ENCODE measurements around the gene PSMG3.
"Not testable (repeated sequence)": the region's sequence is repeated elsewhere in the genome, so short reads cannot be mapped to it uniquely, and the experiment has no call there.

The PSMG3 gene

DNA sequence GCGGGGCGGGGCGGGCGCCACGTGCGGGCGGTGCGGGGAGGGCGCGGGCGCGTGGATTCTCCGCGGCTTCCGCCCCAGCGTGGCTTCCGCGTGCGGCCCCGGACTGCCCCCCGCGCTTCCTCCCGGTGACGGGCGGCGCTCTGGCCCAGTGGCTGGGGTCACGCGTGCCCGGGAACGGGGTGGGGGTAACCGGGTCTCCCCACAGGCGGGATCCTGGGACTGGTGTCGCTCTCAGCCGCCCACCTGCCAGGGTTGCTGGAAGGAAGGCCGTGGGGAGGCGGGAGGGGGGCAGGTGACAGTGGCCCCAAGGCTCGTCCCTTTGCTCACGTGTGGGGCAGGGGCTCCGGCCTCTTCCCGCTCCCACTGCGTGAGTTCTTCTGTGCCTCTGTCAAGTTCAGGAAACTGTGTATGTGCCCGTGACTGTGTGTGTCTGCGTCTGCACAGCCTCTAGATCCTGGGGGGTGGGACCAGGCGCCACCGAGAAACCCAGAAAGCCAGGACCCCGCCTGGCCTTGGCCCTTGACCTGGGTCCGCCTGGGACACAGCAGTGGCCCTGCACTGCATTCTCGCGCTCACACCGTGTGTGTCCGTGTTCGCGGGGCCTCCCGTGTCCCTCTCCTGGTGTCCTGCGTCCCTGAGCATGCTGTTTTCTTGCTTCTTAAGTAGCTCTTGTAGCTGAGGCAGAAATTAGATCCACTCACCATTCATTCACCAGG lies 38.4 kb downstream of the PSMG3 start:
- DNase-seq, result no peak

DNA sequence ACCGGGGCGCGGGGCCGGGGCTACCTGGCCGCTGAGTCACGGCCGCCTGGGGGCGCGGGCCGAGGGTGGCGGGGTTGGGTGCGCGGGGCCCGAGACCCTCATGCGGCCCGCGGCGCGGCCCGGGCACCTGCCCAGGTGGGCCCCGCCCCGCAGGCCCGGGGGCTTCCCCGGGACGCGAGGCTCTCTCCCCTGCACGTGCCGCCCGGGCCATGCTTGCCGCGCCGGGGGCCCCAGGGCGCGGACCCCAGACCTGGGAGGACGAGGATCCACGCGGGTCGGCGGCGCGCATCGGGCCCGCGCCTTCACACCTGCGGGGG lies 38.9 kb downstream of the PSMG3 start:
- no peak for DNase-seq

DNA sequence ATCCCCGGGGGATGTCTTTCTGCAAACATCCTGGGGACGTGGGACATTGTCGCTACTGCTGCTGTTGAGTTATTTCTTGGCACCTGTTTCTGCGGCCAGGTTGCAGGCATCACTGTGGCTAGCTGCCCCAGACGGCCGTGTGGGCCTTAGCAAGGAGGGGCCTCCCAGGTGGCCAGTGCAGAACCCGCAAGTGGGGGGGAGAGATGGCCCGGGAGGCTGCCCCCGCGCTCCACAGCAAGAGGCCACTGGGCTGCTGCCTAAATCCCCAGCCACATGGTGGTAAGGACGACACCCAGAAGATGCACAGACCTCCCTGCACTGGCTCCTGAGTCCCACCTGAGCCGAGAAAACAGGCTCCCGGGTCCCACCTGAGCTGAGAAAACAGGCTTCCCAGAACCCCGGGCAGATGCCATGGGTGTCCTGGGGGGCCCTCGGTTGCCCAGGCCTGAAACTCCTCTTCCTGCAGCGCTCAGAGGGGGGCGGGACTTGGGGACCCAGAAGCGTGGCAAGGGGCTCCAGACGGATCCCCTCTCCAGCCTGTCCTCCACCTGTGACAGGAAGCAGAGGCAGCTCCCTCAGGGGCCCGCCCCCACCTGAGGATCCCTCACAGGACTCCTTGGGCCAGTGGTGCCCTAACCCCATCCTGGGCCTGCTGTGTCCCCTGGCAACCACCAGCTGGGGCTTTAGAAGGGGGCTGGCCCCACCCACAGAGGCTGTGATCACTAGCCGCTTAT lies 40.3 kb downstream of the PSMG3 start:
- DNase-seq, result no peak

DNA sequence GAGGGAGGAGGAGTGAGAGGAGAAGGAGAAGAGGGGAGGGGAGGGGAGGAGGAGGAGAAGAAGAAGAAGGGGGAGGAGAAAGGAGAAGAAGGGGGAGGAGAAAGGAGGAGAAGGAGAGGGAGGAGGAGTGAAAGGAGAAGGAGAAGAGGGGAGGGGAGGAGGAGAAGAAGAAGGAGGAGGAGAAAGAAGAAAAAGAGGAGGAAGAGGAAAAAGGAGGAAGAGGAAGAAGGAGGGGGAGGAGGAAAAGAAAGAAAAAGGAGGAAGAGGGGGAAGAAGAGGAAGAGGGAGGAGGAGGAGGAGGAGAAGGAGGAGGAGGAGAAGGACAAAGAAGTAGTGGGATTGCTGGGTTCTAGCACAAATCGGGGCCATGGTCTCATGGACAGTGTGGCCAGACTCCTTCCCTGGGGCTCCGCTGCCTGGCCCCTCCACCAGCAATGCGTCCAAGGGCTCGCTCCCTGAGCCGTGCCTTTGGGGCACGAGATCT lies 43.5 kb downstream of the PSMG3 start:
- DNase-seq, result no peak

DNA sequence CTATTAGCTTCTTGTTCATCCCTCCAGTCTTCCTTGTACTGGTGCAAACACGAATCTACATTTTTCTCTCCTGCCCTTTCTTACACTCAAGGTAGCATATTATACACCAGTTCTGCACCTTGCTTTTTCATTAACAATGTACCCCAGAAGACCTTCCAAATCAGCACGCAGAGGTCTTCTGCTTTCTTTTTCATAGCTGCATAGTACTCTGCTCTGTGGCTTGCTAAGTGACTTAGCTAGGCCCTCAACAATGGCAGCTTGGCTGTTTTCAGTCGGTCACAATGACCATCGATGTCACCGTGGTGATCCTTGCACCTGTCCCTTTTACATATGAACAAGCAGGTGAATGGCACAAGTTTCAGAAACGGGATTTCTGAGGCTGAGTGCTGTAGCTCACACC lies 44.4 kb downstream of the PSMG3 start:
- DNase-seq, result no peak

DNA sequence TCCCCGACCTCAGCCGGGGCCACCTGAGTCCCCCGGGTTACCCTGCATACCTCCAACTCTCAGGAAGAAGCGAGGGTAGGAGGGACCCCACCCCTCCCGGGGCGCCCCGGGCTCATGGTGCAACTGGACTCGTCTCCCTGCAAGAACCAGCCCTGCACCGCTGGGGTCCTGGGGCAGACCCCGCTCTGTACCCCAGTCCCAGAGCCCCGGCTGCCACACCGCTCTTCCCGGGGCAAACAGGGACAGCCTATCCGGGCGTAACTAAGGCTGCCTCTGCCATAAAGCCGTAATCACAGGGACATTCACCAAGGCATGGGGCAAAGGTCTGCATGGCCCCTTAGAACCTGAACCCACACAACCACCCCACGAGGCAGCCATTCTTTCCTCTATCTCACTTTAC lies 46.0 kb downstream of the PSMG3 start:
- DNase-seq, result no peak

DNA sequence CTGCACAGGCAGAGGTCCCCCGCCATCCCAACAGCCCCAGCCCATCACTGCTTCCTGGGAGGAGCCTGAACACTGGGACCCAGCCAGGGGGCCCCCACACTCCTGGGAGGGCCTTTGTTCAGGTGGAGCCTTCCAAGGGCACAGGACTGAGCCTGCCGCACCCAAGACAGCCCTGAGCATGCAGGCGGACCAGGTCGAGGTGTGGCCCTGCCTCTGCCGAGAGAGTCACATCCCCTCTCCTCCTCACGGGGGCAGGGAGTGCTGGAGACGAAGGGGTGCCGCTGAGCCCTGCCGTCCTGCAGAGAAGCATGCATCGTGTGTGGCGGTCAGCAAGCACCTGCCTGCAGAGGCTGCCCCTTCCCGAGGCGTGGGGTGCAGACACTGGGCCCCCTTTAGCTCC lies 46.6 kb downstream of the PSMG3 start:
- DNase-seq, result no peak

DNA sequence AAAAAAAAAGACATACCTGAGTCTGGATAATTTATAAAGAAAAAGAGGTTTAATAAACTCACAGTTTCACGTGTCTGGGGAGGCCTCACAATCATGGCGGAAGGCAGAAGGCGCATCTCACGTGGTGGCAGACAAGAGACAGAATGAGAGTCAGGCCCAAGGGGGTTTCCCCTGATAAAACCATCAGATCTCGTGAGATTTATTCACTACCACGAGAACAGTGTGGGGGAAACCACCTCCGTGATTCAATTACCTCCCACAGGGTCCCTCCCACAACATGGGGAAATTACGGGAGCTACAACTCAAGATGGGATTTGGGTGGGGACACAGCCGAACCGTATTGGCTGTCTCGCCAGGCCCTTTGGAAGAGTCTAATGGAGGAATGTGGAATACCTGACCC lies 48.4 kb downstream of the PSMG3 start:
- DNase-seq, result no peak

DNA sequence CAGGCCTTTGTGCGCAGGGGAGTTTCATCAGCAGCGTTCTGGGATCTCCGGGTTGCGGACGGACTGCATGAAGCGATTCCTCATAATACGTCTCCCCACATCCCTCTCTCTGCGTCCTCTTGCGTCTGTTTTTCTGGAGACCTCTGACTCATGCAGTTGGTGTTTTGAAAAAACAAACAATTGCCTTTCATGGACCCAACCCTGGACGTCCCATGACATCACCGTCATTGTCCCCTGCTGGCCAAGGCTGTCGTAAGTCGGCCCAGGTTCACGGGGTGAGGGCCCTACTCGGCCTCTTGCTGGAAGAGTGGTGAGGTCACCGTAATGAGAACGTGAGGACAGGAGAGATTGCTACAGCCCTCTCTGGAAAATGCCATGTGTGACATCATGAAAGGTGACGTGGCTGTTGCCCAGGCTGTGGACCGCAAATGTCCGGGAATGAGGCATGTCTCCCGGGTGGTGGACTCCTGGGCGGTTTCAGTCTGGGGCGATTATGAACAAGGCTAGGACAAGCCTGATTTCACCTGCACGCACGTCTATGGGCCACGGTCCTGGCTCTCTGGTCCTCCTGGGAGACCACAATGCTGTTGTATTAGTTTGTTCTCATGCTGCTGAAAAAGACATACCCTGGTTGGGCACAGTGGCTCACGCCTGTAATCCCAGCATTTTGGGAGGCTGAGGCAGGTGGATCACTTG lies 49.1 kb downstream of the PSMG3 start:
- DNase-seq, result no peak

DNA sequence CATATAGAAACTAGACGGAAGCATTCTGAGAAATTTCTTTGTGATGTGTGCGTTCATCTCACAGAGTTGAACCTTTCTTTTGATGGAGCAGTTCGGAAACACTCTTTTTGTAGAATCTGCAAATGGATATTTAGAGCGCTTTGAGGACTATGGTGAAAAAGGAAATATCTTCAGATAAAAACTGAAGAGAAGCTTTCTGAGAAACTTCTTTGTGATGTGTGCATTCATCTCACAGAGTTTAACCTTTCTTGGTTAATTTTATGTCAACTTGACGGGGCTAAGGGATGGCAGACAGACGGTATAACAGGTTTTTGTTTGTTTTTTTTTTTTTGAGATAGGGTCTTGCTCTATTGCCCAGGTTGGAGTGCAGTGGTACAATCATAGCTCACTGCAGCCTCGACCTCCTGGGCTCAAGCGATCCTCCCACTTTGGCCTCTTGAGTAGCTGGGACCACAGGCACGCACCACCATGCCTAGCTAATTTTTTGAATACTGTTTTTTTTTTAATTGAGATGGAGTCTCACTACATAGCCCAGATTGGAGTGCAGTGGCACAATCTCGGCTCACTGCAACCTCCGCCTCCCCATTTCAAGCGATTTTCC lies 50.4 kb downstream of the PSMG3 start:
- not testable (repeated sequence) for DNase-seq
